Mesothelial cell of epicardium (in vitro differentiated cells): Measurements from ENCODE around the gene LLGL1. TPM values are rescaled to one million over a fixed set of nuclear protein-coding genes. Genes with fewer than 3 reads are reported as not detected.

Source experiments
- DNase-seq, 2 experiments: peaks; one replicate each; pipeline ENCODE4 v3.0.0; 2021; ENCODE audit warnings: low spot score in 2 of 2; ENCODE audit not compliant: unreplicated experiment in 2 of 2
- H3K27ac Mint-ChIP-seq: 2 replicates; pipeline ENCODE4 v1.8.0; 2021; ENCODE audit warnings: mixed read lengths
- H3K27me3 Mint-ChIP-seq: 2 replicates; pipeline ENCODE4 v1.8.0; 2021; ENCODE audit warnings: low read depth, mixed read lengths
- H3K36me3 Mint-ChIP-seq: 2 replicates; pipeline ENCODE4 v1.8.0; 2021; ENCODE audit warnings: mixed read lengths
- H3K4me1 Mint-ChIP-seq: 2 replicates; pipeline ENCODE4 v1.8.0; 2021; ENCODE audit warnings: mixed read lengths
- H3K4me3 Mint-ChIP-seq: 2 replicates; pipeline ENCODE4 v1.8.0; 2021; ENCODE audit warnings: mild to moderate bottlenecking, moderate library complexity, mixed read lengths
- H3K9me3 Mint-ChIP-seq: 2 replicates; pipeline ENCODE4 v1.8.0; 2021; ENCODE audit warnings: mixed read lengths
- CTCF ChIP-seq: fragments of 200-600 bp; sonication (generic); IDR thresholded peaks from one replicate; pipeline ENCODE4 v1.5.0; 2021; ENCODE audit warnings: antibody characterized with exemption; ENCODE audit not compliant: unreplicated experiment
- total RNA-seq: library from RNA; stranded (reverse); gene quantifications from 3 replicates; pipeline ENCODE4 v1.2.1, GENCODE V29; 2021

The LLGL1 gene
- total RNA-seq, 1 donor from 2014 or later: 72.1 TPM

GRCh38 chr17:18257268-18257981, 32.0 kb downstream of the LLGL1 start:
- H3K27me3 Mint-ChIP-seq: no peaks in the 10 kb centered on the region
- no peak for TF ChIP-seq CTCF
- no peaks in the 10 kb centered on the region for H3K9me3 Mint-ChIP-seq
- H3K4me1 Mint-ChIP-seq: peaks cover 29% of the 10 kb centered on the region
- H3K4me3 Mint-ChIP-seq: peak overlapping the region; percentile 93
- H3K36me3 Mint-ChIP-seq: peaks cover 6% of the 10 kb centered on the region
- H3K27ac Mint-ChIP-seq: peak overlapping the region; percentile 97
- DNase-seq: no peak

- H3K4me1 Mint-ChIP-seq: peaks cover 29% of the 10 kb centered on the region
- H3K27ac Mint-ChIP-seq: peak overlapping the region; percentile 97
- H3K36me3 Mint-ChIP-seq: peaks cover 5% of the 10 kb centered on the region
- H3K4me3 Mint-ChIP-seq: peak overlapping the region; percentile 93
- no peaks in the 10 kb centered on the region for H3K27me3 Mint-ChIP-seq
- peak in 1 of 2 experiments; percentile 57 for DNase-seq
- no peaks in the 10 kb centered on the region for H3K9me3 Mint-ChIP-seq
- TF ChIP-seq CTCF: no peak
Observed at GRCh38 chr17:18257982-18258355, 32.5 kb downstream of the LLGL1 start.

GRCh38 chr17:18258356-18259038, 33.1 kb downstream of the LLGL1 start, which contains the start of gene FLII:
Gene FLII, minus strand, starts transcription at chr17:18258738. Its CDS starts 48 bp downstream, at chr17:18258690.
- Mint-ChIP-seq H3K4me3 (peak within 1 kb of the TSS; percentile 93), H3K36me3 (peaks cover 6% of the 10 kb centered on the region), H3K27me3 (no peaks in the 10 kb centered on the region), H3K27ac (peak within 1 kb of the TSS; percentile 97), H3K9me3 (no peaks in the 10 kb centered on the region), H3K4me1 (peaks cover 29% of the 10 kb centered on the region)
- TF ChIP-seq CTCF: no peak
- DNase-seq: peak in 1 of 2 experiments; percentile 60

GRCh38 chr17:18259621-18260331, 34.3 kb downstream of the LLGL1 start:
- no peaks in the 10 kb centered on the region for H3K27me3 Mint-ChIP-seq
- no peak for DNase-seq
- H3K36me3 Mint-ChIP-seq: peaks cover 3% of the 10 kb centered on the region
- no peaks in the 10 kb centered on the region for H3K9me3 Mint-ChIP-seq
- peak overlapping the region; percentile 76 for H3K4me3 Mint-ChIP-seq
- H3K4me1 Mint-ChIP-seq: peaks cover 29% of the 10 kb centered on the region
- TF ChIP-seq CTCF: no peak
- peak overlapping the region; percentile 94 for H3K27ac Mint-ChIP-seq

GRCh38 chr17:18260332-18261145, 35.1 kb downstream of the LLGL1 start, which contains the start of gene MIEF2:
Gene MIEF2, plus strand, starts transcription at chr17:18260662. Its CDS starts 2,059 bp downstream, at chr17:18262721.
- no peaks in the 10 kb centered on the region for H3K27me3 Mint-ChIP-seq
- peak within 1 kb of the TSS; percentile 76 for H3K4me3 Mint-ChIP-seq
- no peak for TF ChIP-seq CTCF
- peak within 1 kb of the TSS; percentile 94 for H3K27ac Mint-ChIP-seq
- peaks cover 7% of the 10 kb centered on the region for H3K36me3 Mint-ChIP-seq
- no peaks in the 10 kb centered on the region for H3K9me3 Mint-ChIP-seq
- peak; percentile 92 to 94 for DNase-seq
- peaks cover 29% of the 10 kb centered on the region for H3K4me1 Mint-ChIP-seq
